HepG2 (cell line): ENCODE measurements around the gene ZNF540. TPM values are rescaled to one million over a fixed set of nuclear protein-coding genes. Genes with fewer than 3 reads are reported as not detected.

Experiments
- ATAC-seq: fragments of 200-7000 bp; cut with Tn5 transposase; 3 replicates; pipeline ENCODE4 v1.9.1; 2020; ENCODE audit warnings: mild to moderate bottlenecking, moderate library complexity
- BruUV-seq: library from RNA; stranded (reverse); fragments of 400-500 nt; replicated peaks from 2 replicates; lab custom pipeline; 2021; lab: Mats Ljungman, UMichigan
- CTCF ChIA-PET: fragments of 300-600 bp; formaldehyde crosslinking; extraction: SDS; loops from one replicate; lab custom pipeline; 2021; ENCODE audit warnings: low total read pairs, inconsistent platforms, low intra/inter-chr PET ratio; lab: Yijun Ruan, JAX
- POLR2A ChIA-PET: fragments of 350-600 bp; sonication (Branson Sonifier 250); formaldehyde crosslinking; loops from one replicate; lab custom pipeline; 2020; ENCODE audit warnings: antibody characterized with exemption, inconsistent platforms; lab: Yijun Ruan, JAX
- DNase-seq: peaks from one replicate; pipeline ENCODE4 v3.0.0-alpha.2; 2015; ENCODE audit warnings: low spot score
- FAIRE-seq: peaks from 3 replicates; lab custom pipeline; 2011; peaks lifted over from hg19 to GRCh38; lab: Jason Lieb, UNC
- H2AFZ ChIP-seq: one replicate; pipeline ENCODE4 v1.6.1; 2011; ENCODE audit warnings: low read length, inconsistent platforms
- H3K27ac ChIP-seq: fragments of 300-600 bp; 3 replicates; pipeline ENCODE4 v1.8.0; 2011; ENCODE audit warnings: mixed run types, mild to moderate bottlenecking, mixed read lengths, low read length, inconsistent platforms; ENCODE audit not compliant: insufficient read depth; ENCODE audit errors: extremely low read length
- H3K27me3 ChIP-seq, 2 experiments: fragments of 200-600 bp in 1 of 2; 2 replicates in 1 of 2; 3 replicates in 1 of 2; pipeline versions ENCODE4 v1.6.0 to v1.8.0; 2011; ENCODE audit warnings: low read length in 2 of 2, mild to moderate bottlenecking in 2 of 2, moderate library complexity in 2 of 2, inconsistent platforms in 1 of 2; ENCODE audit not compliant: insufficient read depth in 2 of 2, control insufficient read depth in 1 of 2
- H3K36me3 ChIP-seq, 2 experiments: fragments of 200-600 bp in 1 of 2; replicated peaks in 1 of 2; 2 replicates in 1 of 2; 3 replicates in 1 of 2; pipeline versions ENCODE4 v1.5.1 to v1.8.0; 2011; ENCODE audit warnings: low read length in 2 of 2, inconsistent platforms in 1 of 2; ENCODE audit not compliant: insufficient read depth in 2 of 2, control insufficient read depth in 1 of 2
- H3K4me1 ChIP-seq: 2 replicates; pipeline ENCODE4 v1.5.1; 2012; ENCODE audit warnings: low read length, inconsistent platforms; ENCODE audit not compliant: insufficient read depth
- H3K4me2 ChIP-seq: 2 replicates; pipeline ENCODE4 v1.6.0; 2011; ENCODE audit warnings: low read depth, low read length, inconsistent platforms
- H3K4me3 ChIP-seq, 3 experiments: fragments of 200-600 bp in 1 of 3; sonication (generic), shearing (Covaris generic) in 1 of 3; replicated peaks in 1 of 3; 2 replicates each; pipeline ENCODE4 v1.5.1; 2011 to 2016; ENCODE audit warnings: low read length in 3 of 3, inconsistent platforms in 2 of 3, low read depth in 2 of 3, mild to moderate bottlenecking in 2 of 3, control low read depth in 1 of 3, mixed read lengths in 1 of 3; ENCODE audit not compliant: insufficient read depth in 1 of 3
- H3K79me2 ChIP-seq: one replicate; pipeline ENCODE4 v1.6.1; 2011; ENCODE audit warnings: low read length, inconsistent platforms; ENCODE audit not compliant: insufficient read depth
- H3K9ac ChIP-seq: 2 replicates; pipeline ENCODE4 v1.6.0; 2011; ENCODE audit warnings: mild to moderate bottlenecking, low read depth, low read length, inconsistent platforms; ENCODE audit not compliant: insufficient read depth
- H3K9me3 ChIP-seq: 2 replicates; pipeline ENCODE4 v1.5.1; 2012; ENCODE audit warnings: mild to moderate bottlenecking, low read length
- H4K20me1 ChIP-seq: 2 replicates; pipeline ENCODE4 v1.6.0; 2011; ENCODE audit warnings: inconsistent platforms, mild to moderate bottlenecking, low read length, moderate library complexity; ENCODE audit not compliant: insufficient read depth
- BHLHE40 ChIP-seq: IDR thresholded peaks from 2 replicates; pipeline ENCODE4 v1.6.1; 2011; ENCODE audit warnings: low read length, improper control_type of control experiment
- E2F2 ChIP-seq: sonication (generic); formaldehyde crosslinking; IDR thresholded peaks from 2 replicates; pipeline ENCODE4 v1.4.0; 2020; ENCODE audit warnings: missing genetic modification reagents, borderline replicate concordance
- GPN1 ChIP-seq: sonication (generic); formaldehyde crosslinking; IDR thresholded peaks from 2 replicates; pipeline ENCODE4 v1.5.1; 2020; ENCODE audit warnings: missing genetic modification reagents, borderline replicate concordance
- IRX3 ChIP-seq: sonication (generic); formaldehyde crosslinking; IDR thresholded peaks from 2 replicates; pipeline ENCODE4 v1.8.1; 2023; ENCODE audit warnings: mild to moderate bottlenecking, low read depth, missing genetic modification reagents, borderline replicate concordance
- KAT8 ChIP-seq: IDR thresholded peaks from 2 replicates; pipeline ENCODE4 v1.6.1; 2016; ENCODE audit warnings: missing genetic modification reagents, missing compliant biosample characterization
- POGZ ChIP-seq: sonication (generic); formaldehyde crosslinking; IDR thresholded peaks from 2 replicates; pipeline ENCODE4 v1.4.0; 2020; ENCODE audit warnings: mild to moderate bottlenecking, missing genetic modification reagents
- REXO4 ChIP-seq: sonication (generic); formaldehyde crosslinking; IDR thresholded peaks from 2 replicates; pipeline ENCODE4 v1.8.0; 2022; ENCODE audit warnings: missing genetic modification reagents, mild to moderate bottlenecking, borderline replicate concordance
- SATB2 ChIP-seq: sonication (generic); formaldehyde crosslinking; IDR thresholded peaks from 2 replicates; pipeline ENCODE4 v1.5.0; 2020; ENCODE audit warnings: missing genetic modification reagents
- SNAPC5 ChIP-seq: sonication (generic); formaldehyde crosslinking; IDR thresholded peaks from 2 replicates; pipeline ENCODE4 v1.8.1; 2023; ENCODE audit warnings: mild to moderate bottlenecking, missing genetic modification reagents, borderline replicate concordance
- TMF1 ChIP-seq: sonication (generic); formaldehyde crosslinking; IDR thresholded peaks from 2 replicates; pipeline ENCODE4 v1.8.1; 2022; ENCODE audit warnings: low read depth, missing genetic modification reagents
- U2AF1 ChIP-seq: fragments of 200-400 bp; formaldehyde crosslinking; optimal IDR thresholded peaks from 2 replicates; pipeline ENCODE3; 2017; ENCODE audit warnings: mild to moderate bottlenecking, low read depth, low read length
- ZGPAT ChIP-seq: IDR thresholded peaks from 2 replicates; pipeline ENCODE4 v1.6.1; 2016; ENCODE audit warnings: mild to moderate bottlenecking
- ZNF337 ChIP-seq: sonication (generic); formaldehyde crosslinking; IDR thresholded peaks from 2 replicates; pipeline ENCODE4 v1.5.1; 2020; ENCODE audit warnings: missing genetic modification reagents, low read depth, mild to moderate bottlenecking, borderline replicate concordance
- WGBS: methylation state at CpG from one replicate; pipeline ENCODE4 v1.1.6; 2017; ENCODE audit warnings: low lambda C conversion rate; 5-methylcytosine and 5-hydroxymethylcytosine counted together
- in situ Hi-C: cut with HindIII; loops from 2 replicates; pipeline ENCODE4 v1.10.0; 2017; ENCODE audit warnings: low pct_unique_long_range_greater_than_20kb; ENCODE audit not compliant: extremely low pct_ligation_motif_present
- intact Hi-C: fragments of 100-400 bp; cut with micrococcal nuclease; formaldehyde crosslinking; loops from one replicate; pipeline ENCODE4 v1.10.0; 2022; ENCODE audit not compliant: unreplicated experiment
- polyA plus RNA-seq, 8 experiments: library from polyadenylated mRNA; depleted of rRNA in 3 of 8; stranded (reverse) in 7 of 8; unstranded in 1 of 8; fragments of >200 nt; fragmentation: Illumina TruSeq in 4 of 8; extraction: Trizol in 4 of 8; gene quantifications; 2 replicates each; pipeline versions ENCODE4 v1.2.1 to v1.2.3, GENCODE V29; 2011 to 2016; ENCODE audit warnings: low read depth in 4 of 8, missing spikeins in 1 of 8, mixed read lengths in 1 of 8; ENCODE audit not compliant: insufficient read depth in 1 of 8
- total RNA-seq, 5 experiments: library from RNA; depleted of rRNA; stranded (reverse); fragments of >200 nt; fragmentation: Illumina TruSeq; extraction: Trizol; gene quantifications; 2 replicates each; pipeline ENCODE4 v1.2.3, GENCODE V29; 2016; ENCODE audit warnings: low read depth in 1 of 5

The ZNF540 gene
- total and polyA plus RNA-seq, 2 of the 13 experiments (the other 11 are each of a cell fraction or from before 2014, with no cell fraction given): 0.21 to 0.40 TPM

GRCh38 chr19:37551129-37551993, 43.3 kb upstream of the ZNF540 start:
- no peak for FAIRE-seq
- no peak for ATAC-seq
- no peak for TF ChIP-seq KAT8 (CRISPR knock-in tag)
- no peak for TF ChIP-seq U2AF1
- no peak for TF ChIP-seq ZNF337 (CRISPR knock-in tag)
- no peak for TF ChIP-seq GPN1 (CRISPR knock-in tag)
- no peak for TF ChIP-seq BHLHE40
- no peak for TF ChIP-seq SATB2 (CRISPR knock-in tag)
- TF ChIP-seq SNAPC5 (CRISPR knock-in tag): no peak
- TF ChIP-seq E2F2 (CRISPR knock-in tag): no peak
- TF ChIP-seq REXO4 (CRISPR knock-in tag): no peak
- no peak for TF ChIP-seq POGZ
- no peak for TF ChIP-seq TMF1
- no peak for TF ChIP-seq ZGPAT (CRISPR knock-in tag)
- TF ChIP-seq IRX3: no peak
- intact Hi-C loops (no loop called here), in situ Hi-C loops (no loop called here)
- H3K4me1 ChIP-seq: no peaks in the 10 kb centered on the region
- ChIA-PET CTCF (no interaction called here), POLR2A (no interaction called here)
- H3K9ac ChIP-seq: no peak overlapping the region
- no peaks in the 10 kb centered on the region for H3K79me2 ChIP-seq
- no peak overlapping the region for H3K4me2 ChIP-seq
- no peak overlapping the region for H3K27ac ChIP-seq
- H3K27me3 ChIP-seq: no peaks in the 10 kb centered on the region
- H4K20me1 ChIP-seq: no peaks in the 10 kb centered on the region
- BruUV-seq: no TSS peak
- no peak for DNase-seq
- no peak overlapping the region for H3K4me3 ChIP-seq
- H3K9me3 ChIP-seq: peaks cover 90% of the 10 kb centered on the region
- no peak overlapping the region for H2AFZ ChIP-seq
- WGBS: 74% methylated on average over 31 of the region's 65 CpGs
- H3K36me3 ChIP-seq: no peaks in the 10 kb centered on the region
